Choroid plexus epithelial cell (primary cell): ENCODE measurements around the gene CIAO2B.

Source experiments
- DNase-seq: peaks from one replicate; pipeline ENCODE4 v3.0.0-alpha.2; 2010; ENCODE audit warnings: low read depth
- H3K4me3 ChIP-seq: 2 replicates; pipeline ENCODE4 v1.5.1; 2011; ENCODE audit warnings: low read depth, mild to moderate bottlenecking, control low read depth, low read length, moderate library complexity
- TF ChIP-seq, protein P1 (sequence below): conservative IDR thresholded peaks from 2 replicates; pipeline ENCODE4 v1.5.1; 2011; ENCODE audit warnings: low read depth, mild to moderate bottlenecking, control low read depth, inconsistent platforms, low read length, moderate library complexity

The CIAO2B gene

DNA sequence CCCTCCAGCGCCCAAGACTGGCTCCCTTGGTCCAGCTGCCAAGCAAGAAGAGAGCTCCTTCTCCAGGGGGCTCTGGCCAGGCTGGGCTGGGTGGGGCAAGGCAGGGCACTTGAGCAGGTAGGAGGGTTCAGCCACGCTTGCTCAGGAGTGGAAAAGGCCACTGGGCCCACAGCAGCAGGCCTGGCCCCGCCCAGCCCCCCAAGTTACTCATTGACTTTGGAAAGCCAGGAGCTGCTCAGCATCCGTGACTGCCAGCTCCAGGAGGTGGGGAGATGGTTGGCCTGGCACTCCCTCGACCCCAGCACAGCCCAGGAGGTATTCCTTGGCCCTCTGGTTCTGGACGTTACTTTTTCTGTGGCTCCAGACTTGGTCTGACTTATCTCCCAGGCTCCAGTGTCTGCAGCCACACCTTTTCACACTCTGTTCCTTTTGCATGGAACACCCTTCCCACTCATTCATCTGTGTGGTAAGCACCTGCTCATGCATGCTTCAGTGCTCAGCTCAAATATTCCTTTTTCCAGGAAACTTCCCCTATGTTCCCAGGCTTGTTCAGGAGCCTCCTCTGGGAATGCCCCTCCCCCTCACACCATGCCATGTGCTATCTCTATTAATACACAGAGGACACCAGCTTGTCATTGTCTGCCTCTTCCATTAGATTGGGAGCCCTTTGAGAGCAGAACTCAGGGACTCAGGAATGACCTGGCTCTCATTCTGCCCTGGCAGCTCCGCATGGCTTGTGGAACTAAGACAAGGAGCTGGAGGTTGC lies 15.2 kb downstream of the CIAO2B start, which contains the start of gene CDH16:
Gene CDH16 (minus strand): TSS at position 83 of the 766 bp plus-strand sequence. CDS start 820 bp downstream, outside the sequence.
- no peak for DNase-seq
- H3K4me3 ChIP-seq, result no peak within 1 kb of the TSS
- TF ChIP-seq, protein P1, sequence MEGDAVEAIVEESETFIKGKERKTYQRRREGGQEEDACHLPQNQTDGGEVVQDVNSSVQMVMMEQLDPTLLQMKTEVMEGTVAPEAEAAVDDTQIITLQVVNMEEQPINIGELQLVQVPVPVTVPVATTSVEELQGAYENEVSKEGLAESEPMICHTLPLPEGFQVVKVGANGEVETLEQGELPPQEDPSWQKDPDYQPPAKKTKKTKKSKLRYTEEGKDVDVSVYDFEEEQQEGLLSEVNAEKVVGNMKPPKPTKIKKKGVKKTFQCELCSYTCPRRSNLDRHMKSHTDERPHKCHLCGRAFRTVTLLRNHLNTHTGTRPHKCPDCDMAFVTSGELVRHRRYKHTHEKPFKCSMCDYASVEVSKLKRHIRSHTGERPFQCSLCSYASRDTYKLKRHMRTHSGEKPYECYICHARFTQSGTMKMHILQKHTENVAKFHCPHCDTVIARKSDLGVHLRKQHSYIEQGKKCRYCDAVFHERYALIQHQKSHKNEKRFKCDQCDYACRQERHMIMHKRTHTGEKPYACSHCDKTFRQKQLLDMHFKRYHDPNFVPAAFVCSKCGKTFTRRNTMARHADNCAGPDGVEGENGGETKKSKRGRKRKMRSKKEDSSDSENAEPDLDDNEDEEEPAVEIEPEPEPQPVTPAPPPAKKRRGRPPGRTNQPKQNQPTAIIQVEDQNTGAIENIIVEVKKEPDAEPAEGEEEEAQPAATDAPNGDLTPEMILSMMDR, result no peak

DNA sequence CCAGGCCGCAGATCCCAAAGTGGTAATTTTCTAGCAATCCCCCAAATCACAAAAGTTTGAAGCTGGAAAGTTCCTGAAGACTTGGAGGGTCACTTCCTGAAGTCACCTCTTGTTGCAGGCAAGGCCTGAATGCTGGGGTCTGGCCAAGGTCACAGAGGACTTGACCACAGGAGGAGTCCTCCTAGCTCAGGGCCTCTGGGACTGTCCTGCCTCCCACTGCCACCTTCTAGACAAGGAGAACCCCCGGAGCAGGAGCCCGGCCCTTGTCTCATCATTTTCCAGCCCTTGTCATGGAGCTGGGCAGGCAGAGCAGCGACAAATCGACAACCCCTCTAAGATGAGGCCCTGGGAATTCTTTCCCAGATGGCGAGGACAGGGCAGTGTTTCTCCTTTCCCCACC lies 15.8 kb downstream of the CIAO2B start:
- no peak overlapping the region for H3K4me3 ChIP-seq
- DNase-seq, result no peak
- TF ChIP-seq, protein P1, result no peak

DNA sequence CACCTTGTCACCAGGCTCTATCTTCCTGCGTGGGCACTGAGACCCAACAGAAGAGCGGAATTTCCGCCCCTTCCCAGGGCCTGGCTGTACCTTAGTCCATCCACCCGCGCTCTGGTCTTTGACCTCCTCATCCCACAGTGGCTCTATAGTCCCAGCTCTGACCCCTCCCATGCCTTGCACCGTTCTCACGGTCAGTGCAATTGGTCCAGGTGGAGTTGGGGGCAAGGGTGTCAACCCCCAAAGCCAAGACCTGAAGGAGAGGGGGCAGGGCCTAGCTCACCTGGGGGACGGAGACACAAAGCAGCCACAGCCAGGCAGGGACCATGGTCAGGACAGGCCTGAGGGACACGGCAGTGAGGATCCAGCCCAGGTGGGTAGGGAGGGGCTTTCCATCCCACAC lies 16.5 kb downstream of the CIAO2B start:
- no peak for DNase-seq
- TF ChIP-seq, protein P1, result no peak
- no peak overlapping the region for H3K4me3 ChIP-seq

DNA sequence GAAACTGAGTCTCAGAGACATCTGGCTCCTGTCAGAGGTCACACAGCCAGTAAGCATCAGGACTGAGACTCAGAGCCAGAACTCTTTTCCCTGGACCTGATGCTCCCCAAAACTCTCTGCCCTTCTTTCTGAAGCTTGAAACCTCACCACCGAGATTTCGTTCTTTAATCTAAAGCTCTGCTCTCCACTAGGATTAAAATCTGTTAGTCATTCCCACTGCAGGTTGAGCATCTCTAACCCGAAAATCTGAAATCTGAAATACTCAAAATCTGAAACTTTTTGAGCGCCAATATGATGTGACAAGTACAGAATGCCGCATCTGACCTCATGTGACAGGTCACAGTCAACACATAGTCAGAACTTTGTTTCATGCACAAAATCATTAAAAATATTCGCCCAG lies 17.7 kb downstream of the CIAO2B start:
- H3K4me3 ChIP-seq, result no peak overlapping the region
- TF ChIP-seq, protein P1, result no peak
- no peak for DNase-seq

DNA sequence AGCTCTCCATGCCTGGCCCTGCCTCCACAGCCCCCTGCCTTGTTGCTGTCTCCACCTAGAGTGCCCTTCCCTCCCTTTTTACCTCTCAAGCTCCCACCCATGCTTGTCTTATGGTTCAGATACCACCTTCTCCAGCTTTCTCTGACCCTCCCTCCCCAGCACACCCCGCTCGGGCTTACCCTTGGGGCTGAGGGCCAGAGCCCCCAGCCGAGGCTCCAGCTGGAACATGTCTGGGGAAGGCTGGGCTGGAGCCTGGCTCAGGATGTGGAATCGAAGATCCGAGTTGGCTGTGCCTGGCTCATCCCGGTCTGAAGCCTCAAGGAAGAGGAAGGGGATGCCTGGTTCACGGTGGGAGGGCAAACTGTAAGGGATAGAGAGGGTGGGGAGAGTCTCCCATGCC lies 19.2 kb downstream of the CIAO2B start:
- no peak overlapping the region for H3K4me3 ChIP-seq
- DNase-seq, result no peak
- TF ChIP-seq, protein P1, result no peak

DNA sequence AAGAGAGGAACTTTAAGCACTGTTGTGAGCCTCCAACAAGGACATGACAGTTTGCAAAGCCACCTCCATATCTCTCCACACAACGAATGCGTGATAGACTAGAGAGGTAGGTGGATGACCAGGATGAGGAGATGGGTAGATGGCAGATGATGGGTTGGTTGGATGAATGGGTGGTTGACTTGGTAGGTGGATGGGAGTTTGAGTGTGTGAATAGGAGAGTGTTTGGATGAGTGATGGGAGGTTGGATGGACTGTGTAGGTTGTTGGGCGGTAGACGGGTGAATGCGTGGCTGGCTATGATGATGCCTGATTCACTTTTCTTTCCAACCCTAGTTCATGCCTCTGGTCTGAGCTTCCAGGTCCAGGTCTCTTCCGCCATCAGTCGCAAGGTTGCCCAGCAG lies 19.7 kb downstream of the CIAO2B start:
- TF ChIP-seq, protein P1, result no peak
- H3K4me3 ChIP-seq, result no peak overlapping the region
- DNase-seq, result no peak

DNA sequence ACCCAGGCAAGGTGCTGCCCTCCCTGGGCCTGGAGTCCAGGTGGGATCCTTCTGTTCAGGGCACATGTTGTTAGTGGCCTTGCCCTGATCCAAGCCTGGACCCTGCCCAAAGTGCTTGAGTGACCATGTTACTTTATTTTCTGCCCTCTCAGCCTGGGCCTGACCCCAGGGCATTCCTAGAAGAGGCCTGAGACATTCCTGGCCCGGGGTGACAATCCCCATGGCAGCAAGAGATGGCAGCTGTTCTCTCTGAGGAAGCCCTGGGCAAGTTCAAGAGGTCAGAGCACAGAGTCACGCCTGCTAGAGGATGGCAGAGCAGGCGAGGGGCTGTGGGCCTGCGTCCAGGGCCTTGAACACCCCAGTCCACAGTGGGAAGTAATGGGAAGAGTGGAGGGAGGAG lies 20.5 kb downstream of the CIAO2B start:
- TF ChIP-seq, protein P1, result no peak
- DNase-seq, result no peak
- no peak overlapping the region for H3K4me3 ChIP-seq
